WI38 (cell line): ENCODE measurements around the gene CD44.
"Not testable (repeated sequence)": the region's sequence is repeated elsewhere in the genome, so short reads cannot be mapped to it uniquely, and the experiment has no call there.

Experiments
- H3K4me3 ChIP-seq: 2 replicates; pipeline ENCODE4 v1.5.1; 2011; ENCODE audit warnings: low read depth, mild to moderate bottlenecking, control low read depth, low read length
- TF ChIP-seq, protein P1 (sequence below): IDR thresholded peaks from 2 replicates; pipeline ENCODE4 v1.5.1; 2012; ENCODE audit warnings: low read depth, mild to moderate bottlenecking, control low read depth, low read length

The CD44 gene

GRCh38 chr11:35225946-35226520, 87.1 kb downstream of the CD44 start:
- TF ChIP-seq, protein P1, sequence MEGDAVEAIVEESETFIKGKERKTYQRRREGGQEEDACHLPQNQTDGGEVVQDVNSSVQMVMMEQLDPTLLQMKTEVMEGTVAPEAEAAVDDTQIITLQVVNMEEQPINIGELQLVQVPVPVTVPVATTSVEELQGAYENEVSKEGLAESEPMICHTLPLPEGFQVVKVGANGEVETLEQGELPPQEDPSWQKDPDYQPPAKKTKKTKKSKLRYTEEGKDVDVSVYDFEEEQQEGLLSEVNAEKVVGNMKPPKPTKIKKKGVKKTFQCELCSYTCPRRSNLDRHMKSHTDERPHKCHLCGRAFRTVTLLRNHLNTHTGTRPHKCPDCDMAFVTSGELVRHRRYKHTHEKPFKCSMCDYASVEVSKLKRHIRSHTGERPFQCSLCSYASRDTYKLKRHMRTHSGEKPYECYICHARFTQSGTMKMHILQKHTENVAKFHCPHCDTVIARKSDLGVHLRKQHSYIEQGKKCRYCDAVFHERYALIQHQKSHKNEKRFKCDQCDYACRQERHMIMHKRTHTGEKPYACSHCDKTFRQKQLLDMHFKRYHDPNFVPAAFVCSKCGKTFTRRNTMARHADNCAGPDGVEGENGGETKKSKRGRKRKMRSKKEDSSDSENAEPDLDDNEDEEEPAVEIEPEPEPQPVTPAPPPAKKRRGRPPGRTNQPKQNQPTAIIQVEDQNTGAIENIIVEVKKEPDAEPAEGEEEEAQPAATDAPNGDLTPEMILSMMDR = no peak
- H3K4me3 ChIP-seq = no peak overlapping the region

DNA sequence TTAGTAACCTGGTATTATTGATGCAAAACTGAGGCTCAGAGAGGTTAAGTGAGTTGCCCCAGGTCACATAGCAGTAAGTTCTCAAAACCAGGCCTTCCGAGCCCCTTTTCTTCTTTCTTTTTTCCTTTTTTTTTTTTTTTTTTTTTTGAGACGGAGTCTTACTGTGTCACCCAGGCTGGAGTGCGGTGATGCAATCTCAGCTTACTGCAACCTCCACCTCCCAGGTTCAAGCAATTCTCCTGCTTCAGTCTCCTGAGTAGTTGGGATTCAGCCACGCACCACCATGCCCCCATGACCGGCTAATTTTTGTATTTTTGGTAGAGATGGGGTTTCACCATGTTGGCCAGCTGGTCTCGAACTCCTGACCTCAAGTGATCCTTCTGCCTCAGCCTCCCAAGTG, 87.8 kb downstream of the CD44 start:
- H3K4me3 ChIP-seq = not testable (repeated sequence)

- H3K4me3 ChIP-seq = no peak overlapping the region
Measured at GRCh38 chr11:35227576-35228327, 88.8 kb downstream of the CD44 start.

DNA sequence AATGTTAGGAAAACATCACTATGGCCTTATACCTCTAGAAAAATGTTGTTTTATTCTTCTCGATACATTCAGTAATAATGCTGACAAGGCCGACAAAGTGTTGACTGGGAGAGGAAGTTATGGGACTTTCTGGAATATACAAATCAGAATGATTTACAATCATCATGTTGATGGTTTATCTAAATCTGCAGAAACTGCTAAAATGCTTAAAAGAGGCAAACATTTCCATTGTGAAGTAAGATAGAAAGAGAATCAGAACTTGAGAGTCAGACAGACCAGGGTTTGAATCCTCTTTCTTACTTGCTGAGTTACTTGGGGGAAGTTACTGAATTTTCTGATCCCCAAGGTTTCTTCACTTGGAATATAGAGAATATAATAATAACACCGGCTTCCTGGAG, 89.4 kb downstream of the CD44 start:
- H3K4me3 ChIP-seq = no peak overlapping the region
- TF ChIP-seq, protein P1 = no peak

More at GRCh38 chr11:35227576-35228327, 88.8 kb downstream of the CD44 start:
- TF ChIP-seq, protein P1 = no peak

DNA sequence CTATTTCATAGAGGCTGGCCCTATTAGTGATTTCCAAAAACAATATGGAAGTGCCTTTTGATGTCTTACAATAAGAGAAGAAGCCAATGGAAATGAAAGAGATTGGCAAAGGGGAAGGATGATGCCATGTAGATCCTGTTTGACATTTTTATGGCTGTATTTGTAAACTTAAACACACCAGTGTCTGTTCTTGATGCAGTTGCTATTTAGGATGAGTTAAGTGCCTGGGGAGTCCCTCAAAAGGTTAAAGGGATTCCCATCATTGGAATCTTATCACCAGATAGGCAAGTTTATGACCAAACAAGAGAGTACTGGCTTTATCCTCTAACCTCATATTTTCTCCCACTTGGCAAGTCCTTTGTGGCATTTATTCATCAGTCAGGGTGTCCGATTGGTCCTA, 91.4 kb downstream of the CD44 start:
- TF ChIP-seq, protein P1 = no peak
- H3K4me3 ChIP-seq = no peak overlapping the region

- H3K4me3 ChIP-seq = no peak overlapping the region
- TF ChIP-seq, protein P1 = no peak
Measured at GRCh38 chr11:35231076-35231860, 92.3 kb downstream of the CD44 start.

DNA sequence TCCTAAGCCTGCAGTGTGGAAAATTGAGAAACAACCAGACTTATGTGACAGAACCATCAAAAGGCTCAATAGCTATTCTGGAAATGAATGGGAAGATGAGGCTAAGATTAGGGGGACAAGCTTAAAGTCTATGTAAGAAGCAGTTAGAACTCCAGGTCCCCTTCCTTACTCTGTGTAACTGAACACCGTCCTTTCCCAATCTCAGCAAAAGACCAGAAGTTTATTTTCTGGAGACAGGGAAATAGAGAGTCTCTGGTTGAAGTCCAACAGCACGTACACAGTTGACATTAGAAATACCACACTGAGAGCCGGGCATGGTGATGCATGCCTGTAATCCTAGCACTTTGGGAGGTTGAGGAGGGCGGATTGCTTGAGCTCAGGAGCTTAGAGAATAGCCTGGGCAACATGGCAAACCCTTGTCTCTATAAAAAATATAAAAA, 93.9 kb downstream of the CD44 start:
- no peak overlapping the region for H3K4me3 ChIP-seq
- TF ChIP-seq, protein P1 = no peak
